Forelimb muscle (tissue), 1 donor: ENCODE measurements around the gene WDR5B. TPM values are rescaled to one million over a fixed set of nuclear protein-coding genes. Genes with fewer than 3 reads are reported as not detected.
"Not testable (repeated sequence)": the region's sequence is repeated elsewhere in the genome, so short reads cannot be mapped to it uniquely, and the experiment has no call there.

ENCODE experiments used
- DNase-seq: peaks from one replicate; pipeline ENCODE4 v3.0.0-alpha.2; 2013; ENCODE audit warnings: low read depth
- polyA plus RNA-seq: library from polyadenylated mRNA; unstranded; fragments of 120-200 nt; gene quantifications from one replicate; pipeline ENCODE4 v1.2.1, GENCODE V29; 2013; ENCODE audit not compliant: insufficient read length

WDR5B gene
- 3.9 TPM for polyA plus RNA-seq

- DNase-seq, result peak; percentile 96
Measured at GRCh38 chr3:122415762-122416654, at the start of gene WDR5B. WDR5B (minus strand) TSS chr3:122416062; CDS start chr3:122415528, 534 bp downstream.

GRCh38 chr3:122464659-122465058, 48.8 kb upstream of the WDR5B start:
- DNase-seq, result no peak

GRCh38 chr3:122462406-122462805, 46.5 kb upstream of the WDR5B start:
- no peak for DNase-seq

DNA sequence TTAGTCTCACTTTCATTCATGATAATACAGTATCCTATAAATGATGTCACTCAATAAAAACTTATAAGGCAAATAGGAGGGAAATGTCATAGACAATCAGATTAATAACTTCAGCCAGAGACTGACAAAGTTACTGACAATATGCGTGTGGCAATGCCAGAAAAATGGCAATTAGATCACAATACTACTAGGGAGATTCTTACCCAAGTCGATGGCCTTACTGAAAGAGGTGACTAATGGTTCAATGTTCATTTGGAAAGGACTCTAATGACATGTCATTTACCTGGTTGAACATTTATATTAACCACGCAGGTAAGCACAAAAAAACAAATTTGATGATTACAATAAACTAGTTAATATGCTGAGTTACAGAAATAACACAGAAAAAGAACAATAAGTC, 45.9 kb upstream of the WDR5B start:
- no peak for DNase-seq

DNA sequence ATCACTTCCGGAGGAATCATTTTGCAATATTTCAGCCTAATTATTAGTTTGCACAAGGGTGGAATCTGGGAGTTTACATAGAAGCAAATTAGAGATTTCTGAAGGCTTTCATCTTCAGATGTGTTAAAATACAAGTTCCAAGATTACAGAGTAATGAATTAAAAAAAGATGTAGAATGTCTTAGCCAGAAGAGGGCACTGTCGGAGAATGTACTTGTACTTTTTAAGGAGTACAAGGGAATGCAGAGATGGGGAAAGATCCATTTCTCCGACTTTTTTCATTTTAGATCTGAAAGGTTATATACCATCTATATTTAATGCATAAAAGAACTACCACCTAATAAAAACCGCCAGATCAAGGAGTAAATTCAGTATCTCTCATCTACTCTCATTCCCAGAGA, 43.1 kb upstream of the WDR5B start:
- DNase-seq, result peak; percentile 29

GRCh38 chr3:122457706-122458105, 41.8 kb upstream of the WDR5B start:
- no peak for DNase-seq

GRCh38 chr3:122456074-122456473, 40.2 kb upstream of the WDR5B start:
- no peak for DNase-seq

GRCh38 chr3:122451371-122451770, 35.5 kb upstream of the WDR5B start:
- DNase-seq, result no peak

DNA sequence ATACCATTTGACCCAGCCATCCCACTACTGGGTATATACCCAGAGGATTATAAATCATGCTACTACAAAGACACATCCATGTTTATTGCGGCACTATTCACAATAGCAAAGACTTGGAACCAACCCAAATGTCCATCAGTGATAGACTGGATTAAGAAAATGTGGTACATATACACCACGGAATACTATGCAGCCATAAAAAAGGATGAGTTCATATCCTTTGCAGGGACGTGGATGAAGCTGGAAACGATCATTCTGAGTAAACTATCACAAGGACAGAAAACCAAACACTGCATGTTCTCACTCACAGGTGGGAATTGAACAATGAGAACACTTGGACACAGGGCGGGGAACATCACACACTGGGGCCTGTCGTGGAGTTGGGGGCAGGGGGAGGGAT, 32.4 kb upstream of the WDR5B start:
- not testable (repeated sequence) for DNase-seq

GRCh38 chr3:122444491-122444887, 28.6 kb upstream of the WDR5B start:
- DNase-seq, result not testable (repeated sequence)

GRCh38 chr3:122443762-122444490, 28.1 kb upstream of the WDR5B start:
- not testable (repeated sequence) for DNase-seq

GRCh38 chr3:122443090-122443489, 27.2 kb upstream of the WDR5B start:
- DNase-seq, result no peak

- no peak for DNase-seq
Measured at GRCh38 chr3:122435950-122436349, 20.1 kb upstream of the WDR5B start.

- DNase-seq, result no peak
Measured at GRCh38 chr3:122430371-122430770, 14.5 kb upstream of the WDR5B start.

GRCh38 chr3:122427857-122428471, 12.1 kb upstream of the WDR5B start:
- DNase-seq, result no peak

DNA sequence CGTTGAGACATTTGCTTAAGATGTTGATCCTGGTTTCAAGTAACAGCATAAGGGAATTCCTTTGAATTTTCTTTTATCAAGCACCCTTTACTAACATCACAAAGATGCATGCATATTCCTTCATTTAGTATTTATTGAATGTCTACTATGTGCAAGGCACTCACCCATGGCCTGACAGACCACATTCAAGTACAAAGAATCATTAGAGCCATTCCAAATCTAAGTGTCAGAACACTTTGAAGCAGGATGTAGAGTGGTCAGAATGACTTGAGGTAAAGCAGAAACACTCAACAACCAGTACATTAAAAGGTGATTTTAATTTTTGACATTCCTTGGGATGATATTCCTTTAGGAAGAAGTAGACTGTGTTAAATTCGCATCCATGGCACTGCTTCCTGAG, 6.0 kb upstream of the WDR5B start:
- DNase-seq, result no peak

DNA sequence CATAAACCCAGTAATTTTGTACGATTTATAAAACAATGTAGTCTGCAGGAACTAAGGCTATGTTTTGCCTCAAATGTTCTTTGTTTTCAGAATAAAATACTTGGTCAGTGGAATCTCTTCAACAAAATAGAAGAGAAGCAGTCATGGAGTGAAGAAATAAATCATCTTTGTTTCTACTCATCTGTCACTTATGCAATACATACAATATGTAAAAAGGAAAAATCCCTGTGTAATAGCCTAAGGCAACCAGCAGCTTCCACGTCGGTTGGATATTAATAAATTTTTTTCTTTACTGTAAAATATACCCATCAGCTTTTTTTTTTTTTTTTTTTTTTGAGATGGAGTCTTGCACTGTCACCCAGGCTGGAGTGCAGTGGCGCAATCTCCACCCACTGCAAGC, 5.2 kb upstream of the WDR5B start:
- DNase-seq, result no peak

DNA sequence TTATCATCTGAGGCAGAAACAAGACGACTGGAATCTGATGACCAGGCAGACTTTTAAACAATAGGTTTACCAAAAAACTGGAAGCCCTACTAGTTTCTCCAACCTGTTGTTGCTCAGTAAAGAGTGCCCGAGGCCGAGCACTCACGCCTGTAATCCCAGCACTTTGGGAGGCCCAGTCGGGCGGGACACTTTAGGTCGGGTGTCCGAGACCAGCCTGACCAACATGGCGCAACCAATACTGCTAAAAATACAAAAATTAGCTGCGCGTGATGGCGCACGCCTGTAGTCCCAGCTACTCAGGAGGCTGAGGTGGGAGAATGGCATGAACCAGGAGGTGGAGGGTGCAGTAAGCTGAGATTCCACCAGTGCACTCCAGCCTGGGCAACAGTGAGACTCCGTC, 1.1 kb upstream of the WDR5B start:
- no peak for DNase-seq

GRCh38 chr3:122415104-122415744, 638 bp downstream of the WDR5B start:
- no peak for DNase-seq

DNA sequence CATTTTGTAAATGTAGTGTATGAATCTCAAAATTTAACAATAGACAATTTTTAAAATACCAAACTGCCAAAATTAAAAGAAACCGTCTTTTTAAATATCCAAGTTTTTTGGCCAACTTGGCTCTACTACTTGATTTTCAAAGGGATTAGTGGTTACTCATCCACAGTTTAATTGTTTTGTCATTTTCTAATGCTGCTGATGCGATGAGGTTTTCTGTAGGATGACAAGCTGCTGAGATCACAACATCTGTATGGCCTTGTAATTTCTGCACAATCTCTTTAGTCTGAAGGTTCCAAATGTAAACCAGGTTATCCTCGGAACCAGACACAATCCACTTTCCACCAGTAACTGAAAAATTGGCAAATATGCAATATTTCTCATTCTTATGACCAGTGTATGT, 1.5 kb downstream of the WDR5B start:
- no peak for DNase-seq

DNA sequence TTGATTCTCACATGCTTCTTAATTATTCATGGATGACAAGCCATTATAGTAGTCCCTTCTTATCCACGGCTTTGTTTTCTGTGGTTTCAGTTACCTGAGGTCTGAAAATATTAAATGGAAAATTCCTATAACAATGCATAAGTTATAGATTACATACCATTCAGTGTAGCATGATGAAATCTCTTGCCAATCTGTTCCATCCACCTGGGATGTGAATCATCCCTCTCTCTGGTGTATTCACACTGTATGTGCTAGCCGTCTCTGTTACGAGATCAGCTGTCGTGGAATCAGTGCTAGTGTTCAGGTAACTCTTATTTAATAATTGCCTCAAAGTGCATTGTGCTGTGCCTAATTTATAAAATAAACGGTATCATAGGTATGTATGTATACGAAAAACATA, 5.2 kb downstream of the WDR5B start:
- DNase-seq, result no peak

DNA sequence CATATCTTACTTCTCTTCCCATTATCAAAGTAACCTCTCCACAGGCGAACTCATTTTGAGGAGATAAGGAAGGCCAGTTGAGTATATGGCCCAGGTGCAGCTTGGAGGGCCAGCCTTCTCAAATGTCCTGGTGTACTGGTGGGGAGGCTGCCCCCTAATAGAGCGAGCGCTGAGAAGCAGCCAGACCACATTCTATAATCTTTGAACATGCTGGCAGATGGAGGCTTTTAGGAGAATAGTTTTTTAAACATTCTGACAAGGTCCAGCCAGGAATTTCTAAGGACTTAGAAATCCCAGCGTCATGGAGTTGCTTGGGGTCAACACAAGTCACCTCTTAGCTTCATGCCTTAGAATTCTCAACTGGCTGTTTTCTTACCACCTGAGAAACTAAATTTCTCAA, 5.8 kb downstream of the WDR5B start:
- no peak for DNase-seq
